Colonic mucosa (tissue), 4 donors: ENCODE results near the gene SNTN. TPM values are rescaled to one million over a fixed set of nuclear protein-coding genes. Genes with fewer than 3 reads are reported as not detected.

Source experiments
- DNase-seq: peaks from one replicate; pipeline ENCODE4 v3.0.0-alpha.2; 2020
- H3K27ac ChIP-seq: fragments of 200-600 bp; one replicate; pipeline ENCODE4 v1.8.0; 2021
- H3K27me3 ChIP-seq: fragments of 200-600 bp; one replicate; pipeline ENCODE4 v1.8.0; 2021
- H3K36me3 ChIP-seq: fragments of 200-600 bp; one replicate; pipeline ENCODE4 v1.8.0; 2021
- H3K4me1 ChIP-seq: fragments of 200-600 bp; one replicate; pipeline ENCODE4 v1.8.0; 2021; ENCODE audit warnings: mild to moderate bottlenecking
- H3K4me3 ChIP-seq: fragments of 200-600 bp; one replicate; pipeline ENCODE4 v1.8.0; 2021
- H3K9ac ChIP-seq, 2 donors: one replicate each; pipeline ENCODE4 v1.7.0; 2013; ENCODE audit warnings: control low read depth in 2 of 2, low read depth in 2 of 2, low read length in 2 of 2
- H3K9me3 ChIP-seq: fragments of 200-600 bp; one replicate; pipeline ENCODE4 v1.8.0; 2021
- CTCF ChIP-seq: fragments of 200-600 bp; IDR thresholded peaks from one replicate; pipeline ENCODE4 v1.8.0; 2022; ENCODE audit warnings: antibody characterized with exemption, mild to moderate bottlenecking
- intact Hi-C: fragments of 100-400 bp; cut with DNase I; formaldehyde crosslinking; loops from one replicate; pipeline ENCODE4 v1.14.1; 2022
- total RNA-seq, 2 donors: library from RNA; stranded (reverse); fragmentation: NEBNext Ultra II Directional in 1 of 2; extraction: Animal tissue kit (Norgen Biotek cat#: 25700) in 1 of 2; gene quantifications; one replicate each; pipeline ENCODE4 v1.2.1, GENCODE V29; 2021
- donor health status: healthy.
- donor health status: DM: no; HTN: no; CAD: no.
- donor health status: DM: no; HTN: no; CAD: no.

The SNTN gene
- total RNA-seq, 2 donors from 2014 or later: 0.27 TPM; not detected in 1

GRCh38 chr3:63687278-63688225 lies 35.1 kb downstream of the SNTN start:
- no peaks in the 10 kb centered on the region for H3K9me3 ChIP-seq
- no peak overlapping the region for H3K27ac ChIP-seq
- no peak overlapping the region for H3K4me3 ChIP-seq
- no peaks in the 10 kb centered on the region for H3K27me3 ChIP-seq
- no peak for TF ChIP-seq CTCF
- no peaks in the 10 kb centered on the region for H3K4me1 ChIP-seq
- intact Hi-C loops: no loop called here
- H3K9ac ChIP-seq: no peak overlapping the region
- no peaks in the 10 kb centered on the region for H3K36me3 ChIP-seq
- DNase-seq: no peak

- Histone ChIP-seq H3K27ac (no peak overlapping the region), H3K9me3 (no peaks in the 10 kb centered on the region), H3K4me3 (no peak overlapping the region), H3K36me3 (no peaks in the 10 kb centered on the region), H3K9ac (no peak overlapping the region), H3K4me1 (no peaks in the 10 kb centered on the region), H3K27me3 (no peaks in the 10 kb centered on the region)
- intact Hi-C loops: no loop called here
- no peak for TF ChIP-seq CTCF
- DNase-seq: no peak
These were observed 36.8 kb downstream of the SNTN start for GRCh38 chr3:63689285-63689684.

GRCh38 chr3:63693351-63693750 lies 40.9 kb downstream of the SNTN start:
- intact Hi-C loops: no loop called here
- H3K36me3 ChIP-seq: no peaks in the 10 kb centered on the region
- no peaks in the 10 kb centered on the region for H3K27me3 ChIP-seq
- DNase-seq: no peak
- H3K4me1 ChIP-seq: no peaks in the 10 kb centered on the region
- no peak overlapping the region for H3K9ac ChIP-seq
- no peak overlapping the region for H3K27ac ChIP-seq
- H3K4me3 ChIP-seq: no peak overlapping the region
- TF ChIP-seq CTCF: no peak
- no peaks in the 10 kb centered on the region for H3K9me3 ChIP-seq

GRCh38 chr3:63705092-63705645 lies 52.7 kb downstream of the SNTN start:
- H3K9me3 ChIP-seq: no peaks in the 10 kb centered on the region
- no peaks in the 10 kb centered on the region for H3K36me3 ChIP-seq
- TF ChIP-seq CTCF: no peak
- H3K4me3 ChIP-seq: no peak overlapping the region
- no peak for DNase-seq
- H3K27ac ChIP-seq: no peak overlapping the region
- no peak overlapping the region for H3K9ac ChIP-seq
- intact Hi-C loops: no loop called here
- H3K27me3 ChIP-seq: no peaks in the 10 kb centered on the region
- H3K4me1 ChIP-seq: no peaks in the 10 kb centered on the region

- no peaks in the 10 kb centered on the region for H3K36me3 ChIP-seq
- H3K9me3 ChIP-seq: no peaks in the 10 kb centered on the region
- H3K4me3 ChIP-seq: no peak overlapping the region
- no peaks in the 10 kb centered on the region for H3K4me1 ChIP-seq
- no peak overlapping the region for H3K27ac ChIP-seq
- H3K9ac ChIP-seq: no peak overlapping the region
- no peak for DNase-seq
- H3K27me3 ChIP-seq: no peaks in the 10 kb centered on the region
- intact Hi-C loops: no loop called here
- no peak for TF ChIP-seq CTCF
These were observed 54.0 kb downstream of the SNTN start for GRCh38 chr3:63706321-63707085.
